HepG2 (cell line): ENCODE data around the gene PSMB3. TPM values are rescaled to one million over a fixed set of nuclear protein-coding genes. Genes with fewer than 3 reads are reported as not detected.

ENCODE experiments used
- DMAP1 ChIP-seq: IDR thresholded peaks from 2 replicates; pipeline ENCODE4 v1.6.1; 2016
- MATR3 ChIP-seq: sonication (generic); formaldehyde crosslinking; IDR thresholded peaks from 2 replicates; pipeline ENCODE4 v1.4.0; 2020; ENCODE audit warnings: missing genetic modification reagents
- MTA1 ChIP-seq: sonication (generic); formaldehyde crosslinking; IDR thresholded peaks from 2 replicates; pipeline ENCODE4 v1.4.0; 2020; ENCODE audit warnings: missing genetic modification reagents, mild to moderate bottlenecking, borderline replicate concordance
- SMYD3 ChIP-seq: sonication (generic); formaldehyde crosslinking; IDR thresholded peaks from 2 replicates; pipeline ENCODE4 v1.8.1; 2023; ENCODE audit warnings: mild to moderate bottlenecking, missing genetic modification reagents
- YEATS2 ChIP-seq: sonication (generic); formaldehyde crosslinking; IDR thresholded peaks from 2 replicates; pipeline ENCODE4 v1.4.0; 2020; ENCODE audit warnings: missing genetic modification reagents, borderline replicate concordance
- ZBTB10 ChIP-seq: sonication (generic); formaldehyde crosslinking; IDR thresholded peaks from 2 replicates; pipeline ENCODE4 v1.4.0; 2020; ENCODE audit warnings: missing genetic modification reagents, borderline replicate concordance
- ZNF274 ChIP-seq: sonication (generic); formaldehyde crosslinking; IDR thresholded peaks from 2 replicates; pipeline ENCODE4 v1.5.1; 2020; ENCODE audit warnings: mild to moderate bottlenecking, missing genetic modification reagents
- ZSCAN20 ChIP-seq: sonication (generic); formaldehyde crosslinking; IDR thresholded peaks from 2 replicates; pipeline ENCODE4 v1.4.0; 2020; ENCODE audit warnings: missing genetic modification reagents, mild to moderate bottlenecking, borderline replicate concordance
- polyA plus RNA-seq, 8 experiments: library from polyadenylated mRNA; depleted of rRNA in 3 of 8; stranded (reverse) in 7 of 8; unstranded in 1 of 8; fragments of >200 nt; fragmentation: Illumina TruSeq in 4 of 8; extraction: Trizol in 4 of 8; gene quantifications; 2 replicates each; pipeline versions ENCODE4 v1.2.1 to v1.2.3, GENCODE V29; 2011 to 2016; ENCODE audit warnings: low read depth in 4 of 8, missing spikeins in 1 of 8, mixed read lengths in 1 of 8; ENCODE audit not compliant: insufficient read depth in 1 of 8
- total RNA-seq, 5 experiments: library from RNA; depleted of rRNA; stranded (reverse); fragments of >200 nt; fragmentation: Illumina TruSeq; extraction: Trizol; gene quantifications; 2 replicates each; pipeline ENCODE4 v1.2.3, GENCODE V29; 2016; ENCODE audit warnings: low read depth in 1 of 5

The PSMB3 gene
- total and polyA plus RNA-seq, 2 of the 13 experiments (the other 11 are each of a cell fraction or from before 2014, with no cell fraction given) = 366 to 517 TPM

- TF ChIP-seq ZBTB10 (CRISPR knock-in tag) (peak; percentile 28; the same call in 1 of the 2 replicates), SMYD3 (CRISPR knock-in tag) (no peak), YEATS2 (no peak), MATR3 (CRISPR knock-in tag) (no peak), DMAP1 (CRISPR knock-in tag) (no peak), MTA1 (no peak), ZSCAN20 (0 out of 2 replicates have a peak, but pooled peaks have one; percentile 11), ZNF274 (CRISPR knock-in tag) (no peak)
These were observed 22.5 kb upstream of the PSMB3 start, which contains the start of gene CISD3 (continued) for GRCh38 chr17:38729886-38730525.
